HFFc6 (cell line): ENCODE data around the gene TENM4. TPM values are rescaled to one million over a fixed set of nuclear protein-coding genes. Genes with fewer than 3 reads are reported as not detected.

ENCODE experiments used
- DNase-seq: peaks from one replicate; pipeline ENCODE4 v3.0.0-alpha.2; 2018
- H3K27ac Mint-ChIP-seq: 2 replicates; pipeline ENCODE4 v1.8.0; 2020; ENCODE audit warnings: mild to moderate bottlenecking, mixed read lengths
- H3K27me3 Mint-ChIP-seq: 2 replicates; pipeline ENCODE4 v1.8.0; 2021; ENCODE audit warnings: mild to moderate bottlenecking, moderate library complexity, mixed read lengths; ENCODE audit not compliant: insufficient read depth
- H3K36me3 Mint-ChIP-seq: 2 replicates; pipeline ENCODE4 v1.8.0; 2021; ENCODE audit warnings: low read depth, mixed read lengths
- H3K4me1 Mint-ChIP-seq: 2 replicates; pipeline ENCODE4 v1.8.0; 2020; ENCODE audit warnings: low read depth, mixed read lengths
- H3K4me3 Mint-ChIP-seq: 2 replicates; pipeline ENCODE4 v1.8.0; 2020; ENCODE audit warnings: mild to moderate bottlenecking, moderate library complexity, mixed read lengths
- H3K9me3 Mint-ChIP-seq: 2 replicates; pipeline ENCODE4 v1.8.0; 2020; ENCODE audit warnings: mild to moderate bottlenecking, mixed read lengths
- CTCF ChIP-seq: fragments of 200-600 bp; sonication (generic); IDR thresholded peaks from 2 replicates; pipeline ENCODE4 v1.5.0; 2021; ENCODE audit warnings: antibody characterized with exemption, mild to moderate bottlenecking
- microRNA-seq: library from miRNA; unstranded; fragments of <30 nt; microRNA quantifications from one replicate; pipeline ENCODE4, GENCODE V29; 2019
- total RNA-seq, 6 experiments: library from RNA; stranded (reverse); fragmentation: NEBNext Ultra II Directional; extraction: Animal tissue kit (Norgen Biotek cat#: 25700); gene quantifications; 2 replicates in 1 of 6; 3 replicates in 5 of 6; pipeline ENCODE4 v1.2.3, GENCODE V29; 2021

Gene TENM4
- total RNA-seq, 6 experiments from 2014 or later = 20.9 to 45.5 (median 26.5) TPM

GRCh38 chr11:78605296-78605695 is 835.5 kb downstream of the TENM4 start:
- peaks cover 28% of the 10 kb centered on the region for H3K27me3 Mint-ChIP-seq
- no peak overlapping the region for H3K27ac Mint-ChIP-seq
- DNase-seq = no peak
- H3K4me3 Mint-ChIP-seq = peak overlapping the region; percentile 29; the same call in 1 of the 2 replicates
- no peaks in the 10 kb centered on the region; the same call in 1 of the 2 replicates for H3K9me3 Mint-ChIP-seq
- H3K36me3 Mint-ChIP-seq = no peaks in the 10 kb centered on the region
- peaks cover 8% of the 10 kb centered on the region for H3K4me1 Mint-ChIP-seq
- no peak for TF ChIP-seq CTCF

GRCh38 chr11:78603792-78604191 is 837.0 kb downstream of the TENM4 start:
- DNase-seq = no peak
- TF ChIP-seq CTCF = no peak
- peaks cover 31% of the 10 kb centered on the region for H3K27me3 Mint-ChIP-seq
- no peak overlapping the region for H3K27ac Mint-ChIP-seq
- no peak overlapping the region for H3K4me3 Mint-ChIP-seq
- H3K36me3 Mint-ChIP-seq = no peaks in the 10 kb centered on the region
- H3K9me3 Mint-ChIP-seq = peaks cover 4% of the 10 kb centered on the region; the same call in 1 of the 2 replicates
- peaks cover 8% of the 10 kb centered on the region for H3K4me1 Mint-ChIP-seq

Small RNA genes within 50 kb of the gene (microRNA-seq; reads per million reads assigned to microRNA genes)
- gene MIR5579 (not detected), gene MIR708 (3,290 reads per million, percentile 85 among the genes with 10 or more reads in this experiment)
